Prostate gland (tissue), 2 donors: Measurements from ENCODE around the gene PCNT.

Experiments
- POLR2A ChIP-seq: fragments of 450-650 bp; IDR thresholded peaks from one replicate; pipeline ENCODE4 v1.6.1; 2016; ENCODE audit warnings: antibody characterized with exemption, mild to moderate bottlenecking
- POLR2AphosphoS5 ChIP-seq: sonication (generic); formaldehyde crosslinking; IDR thresholded peaks from one replicate; pipeline ENCODE4 v1.6.1; 2017; ENCODE audit warnings: antibody characterized with exemption
- TF ChIP-seq, protein P1 (sequence below), 4 experiments: fragments of 200-600 bp in 2 of 4; fragments of 450-650 bp in 2 of 4; sonication (generic) in 2 of 4; IDR thresholded peaks; 1 replicate in 3 of 4; 2 replicates in 1 of 4; pipeline ENCODE4 v1.5.1; 2016 to 2019; ENCODE audit warnings: antibody characterized with exemption in 4 of 4, mild to moderate bottlenecking in 2 of 4, moderate library complexity in 2 of 4

DNA sequence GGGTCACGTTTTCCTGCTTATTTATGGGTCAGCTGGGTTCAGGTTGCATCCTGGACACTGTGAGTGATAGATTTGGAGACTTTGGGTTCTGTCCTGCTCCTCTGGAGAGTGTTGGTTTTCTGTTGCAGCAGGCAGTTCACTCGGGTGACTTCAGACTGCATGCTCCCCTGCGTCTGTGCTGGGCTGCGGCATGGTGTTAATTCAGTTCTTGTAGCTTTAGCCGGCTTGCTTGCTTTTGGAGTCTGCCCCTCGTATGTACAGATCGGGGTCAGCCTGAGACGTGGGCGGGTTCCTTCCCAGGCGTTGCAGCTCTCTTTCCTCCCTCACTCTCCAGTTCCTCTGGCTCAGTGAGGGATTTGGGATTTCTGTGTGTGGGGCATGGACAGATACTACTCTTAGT is 38.0 kb downstream of the PCNT start:
- TF ChIP-seq, protein P1, sequence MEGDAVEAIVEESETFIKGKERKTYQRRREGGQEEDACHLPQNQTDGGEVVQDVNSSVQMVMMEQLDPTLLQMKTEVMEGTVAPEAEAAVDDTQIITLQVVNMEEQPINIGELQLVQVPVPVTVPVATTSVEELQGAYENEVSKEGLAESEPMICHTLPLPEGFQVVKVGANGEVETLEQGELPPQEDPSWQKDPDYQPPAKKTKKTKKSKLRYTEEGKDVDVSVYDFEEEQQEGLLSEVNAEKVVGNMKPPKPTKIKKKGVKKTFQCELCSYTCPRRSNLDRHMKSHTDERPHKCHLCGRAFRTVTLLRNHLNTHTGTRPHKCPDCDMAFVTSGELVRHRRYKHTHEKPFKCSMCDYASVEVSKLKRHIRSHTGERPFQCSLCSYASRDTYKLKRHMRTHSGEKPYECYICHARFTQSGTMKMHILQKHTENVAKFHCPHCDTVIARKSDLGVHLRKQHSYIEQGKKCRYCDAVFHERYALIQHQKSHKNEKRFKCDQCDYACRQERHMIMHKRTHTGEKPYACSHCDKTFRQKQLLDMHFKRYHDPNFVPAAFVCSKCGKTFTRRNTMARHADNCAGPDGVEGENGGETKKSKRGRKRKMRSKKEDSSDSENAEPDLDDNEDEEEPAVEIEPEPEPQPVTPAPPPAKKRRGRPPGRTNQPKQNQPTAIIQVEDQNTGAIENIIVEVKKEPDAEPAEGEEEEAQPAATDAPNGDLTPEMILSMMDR (IDR thresholded peaks at IDR 0.05), result no peak
- no peak for TF ChIP-seq POLR2A
- no peak for TF ChIP-seq POLR2AphosphoS5
